ENCODE data around the gene CNRIP1.
A peak's percentile ranks its signal among the peaks of the same experiment; 100 is the strongest.
"Not testable (repeated sequence)": the region's sequence is repeated elsewhere in the genome, so short reads cannot be mapped to it uniquely, and the experiment has no call there.

CNRIP1 gene, protein sequence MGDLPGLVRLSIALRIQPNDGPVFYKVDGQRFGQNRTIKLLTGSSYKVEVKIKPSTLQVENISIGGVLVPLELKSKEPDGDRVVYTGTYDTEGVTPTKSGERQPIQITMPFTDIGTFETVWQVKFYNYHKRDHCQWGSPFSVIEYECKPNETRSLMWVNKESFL

DNA sequence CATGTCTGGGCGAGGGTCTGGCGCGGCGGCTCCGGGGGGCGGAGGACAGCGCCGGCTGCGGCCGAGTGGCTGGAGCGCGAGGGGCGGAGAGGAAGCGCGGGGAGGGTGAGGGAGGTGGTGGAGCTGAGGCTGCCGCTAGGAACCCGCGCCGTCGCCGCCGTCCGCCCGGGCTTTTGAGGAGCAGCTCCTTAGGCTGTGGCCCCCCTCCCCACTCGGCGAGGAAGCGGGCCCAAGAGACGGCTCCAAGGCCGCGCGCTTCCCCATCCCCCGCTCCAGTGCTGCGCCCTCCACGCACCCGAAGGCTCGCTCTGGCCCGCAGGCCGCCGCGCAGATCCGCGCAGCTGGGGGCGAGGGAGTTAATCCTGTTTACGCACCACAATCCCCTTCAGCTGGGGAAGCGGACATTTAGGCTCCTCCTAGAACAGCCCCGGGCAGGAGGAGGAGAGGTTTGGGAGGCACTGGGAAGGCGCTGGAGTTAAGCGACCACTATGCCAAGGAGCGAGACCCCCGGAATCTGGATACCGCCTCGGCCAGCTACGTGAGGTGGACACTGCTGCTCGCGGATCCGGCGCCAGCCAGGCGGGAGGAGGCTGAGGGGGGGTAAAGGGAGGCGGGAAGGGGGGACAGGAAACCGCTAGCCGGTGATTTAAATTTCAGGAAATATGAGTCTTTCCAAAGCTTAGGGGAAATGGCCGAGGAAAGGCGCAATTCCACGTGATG is at the start of gene CNRIP1:
CNRIP1 (minus strand) TSS at position 552 of the 720 bp plus-strand sequence; CDS start at position 3, 549 bp downstream.
- peak in 1 of 2 donors; percentile 6 for DNase-seq

DNA sequence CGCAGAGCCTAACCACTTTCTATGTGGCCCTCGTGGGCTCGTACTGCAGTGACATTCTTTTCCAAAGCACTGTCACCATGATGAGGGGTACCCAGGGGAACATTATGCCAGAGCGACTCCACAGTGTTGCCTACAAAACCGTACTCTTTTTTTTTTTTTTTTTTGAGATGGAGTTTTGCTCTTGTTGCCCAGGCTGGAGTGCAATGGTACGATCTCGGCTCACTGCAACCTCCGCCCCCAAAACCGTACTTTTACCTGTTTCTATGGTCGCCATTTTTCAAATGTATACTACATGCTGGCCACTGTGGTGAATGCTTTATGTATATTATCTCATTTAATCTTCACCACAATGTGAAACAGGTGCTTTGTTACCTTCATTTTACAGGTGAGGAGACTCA is 49.6 kb upstream of the CNRIP1 start:
- DNase-seq = no peak

DNA sequence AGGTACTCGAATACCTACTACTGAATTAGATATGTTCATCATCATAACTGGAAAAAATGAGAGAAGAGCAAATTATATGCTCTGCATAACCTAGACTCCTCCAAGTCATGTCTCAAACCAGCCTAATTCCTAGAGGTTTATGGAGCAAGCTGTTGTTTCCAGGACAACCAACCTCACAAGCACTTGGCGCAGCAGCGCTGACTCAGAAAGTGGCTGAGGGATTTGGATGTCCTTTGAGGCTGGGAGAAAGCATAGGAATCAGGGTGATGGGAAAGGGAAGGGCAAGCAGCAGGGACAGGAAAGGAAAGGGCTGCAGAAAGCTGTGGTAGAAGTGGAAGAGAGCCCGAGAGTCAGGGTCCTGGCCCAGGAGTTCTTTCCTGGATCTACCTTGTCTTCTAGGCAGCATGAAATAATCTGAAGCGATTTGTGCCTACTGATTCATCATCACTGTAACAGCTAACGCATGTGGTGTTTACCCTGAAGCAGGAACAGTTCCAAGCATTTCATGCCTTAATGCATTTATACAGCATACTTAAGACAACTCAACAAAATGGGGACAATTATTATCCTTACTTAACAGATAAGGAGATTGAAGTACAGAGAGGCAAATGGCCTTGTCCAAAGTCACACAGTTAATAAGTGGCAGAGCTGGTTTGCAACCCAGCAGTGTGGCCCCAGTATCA is 49.0 kb upstream of the CNRIP1 start:
- DNase-seq = no peak

DNA sequence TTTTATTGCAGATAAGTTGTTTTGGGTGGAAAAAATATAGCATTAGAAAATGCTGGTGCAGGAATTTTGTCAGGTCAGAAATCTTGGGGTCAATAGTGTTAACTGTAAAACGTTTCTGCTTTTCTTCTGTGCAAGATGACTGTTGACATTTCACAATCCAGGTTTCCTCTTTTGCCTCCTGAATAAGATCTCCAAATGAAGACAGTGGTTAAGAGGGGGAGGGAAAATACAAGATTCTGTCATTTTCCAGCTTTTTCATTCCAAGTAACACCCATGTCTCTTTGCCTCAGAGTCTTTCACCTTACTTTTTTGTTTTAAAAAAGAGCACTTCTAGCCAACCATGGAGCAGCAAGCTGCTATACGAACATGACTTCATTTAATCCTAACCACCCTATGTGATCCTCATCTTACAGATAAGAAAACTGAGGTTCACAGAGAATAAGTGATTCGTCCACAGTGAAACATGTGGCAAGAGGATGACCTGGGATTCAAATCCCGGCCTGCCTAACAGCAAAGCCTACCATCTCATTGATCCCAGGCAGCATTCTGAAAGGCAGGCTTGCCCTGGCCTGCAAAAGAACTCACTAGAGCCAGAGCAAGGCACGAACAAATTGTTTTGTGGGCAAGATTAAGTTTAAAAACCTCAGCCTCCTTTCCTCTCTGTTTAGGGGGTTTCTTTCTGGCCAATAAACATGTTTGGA is 48.4 kb upstream of the CNRIP1 start:
- DNase-seq = no peak

DNA sequence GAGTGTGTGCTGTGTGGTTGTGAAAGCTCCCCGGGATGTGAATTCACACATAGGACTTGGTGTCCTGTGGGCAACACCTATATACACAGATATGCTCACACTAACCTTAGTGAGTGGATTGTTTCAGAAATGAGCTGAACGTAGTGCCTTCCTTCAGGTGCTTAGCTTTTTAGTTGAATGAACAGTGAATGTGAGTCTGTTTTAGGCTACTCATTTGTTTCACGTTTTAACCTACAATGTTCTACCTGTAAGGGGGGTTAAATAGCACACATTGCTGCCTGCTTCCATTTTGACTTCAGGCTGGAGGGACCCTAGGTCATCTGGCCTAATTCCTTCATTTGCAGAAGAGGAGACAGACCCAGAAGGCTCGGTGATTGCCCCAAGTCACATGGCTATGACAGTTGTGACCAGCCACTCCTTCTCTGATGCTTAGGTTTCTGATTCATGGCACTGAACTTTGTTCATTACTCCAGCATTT is 46.4 kb upstream of the CNRIP1 start:
- peak; percentile 37 to 63 for DNase-seq

DNA sequence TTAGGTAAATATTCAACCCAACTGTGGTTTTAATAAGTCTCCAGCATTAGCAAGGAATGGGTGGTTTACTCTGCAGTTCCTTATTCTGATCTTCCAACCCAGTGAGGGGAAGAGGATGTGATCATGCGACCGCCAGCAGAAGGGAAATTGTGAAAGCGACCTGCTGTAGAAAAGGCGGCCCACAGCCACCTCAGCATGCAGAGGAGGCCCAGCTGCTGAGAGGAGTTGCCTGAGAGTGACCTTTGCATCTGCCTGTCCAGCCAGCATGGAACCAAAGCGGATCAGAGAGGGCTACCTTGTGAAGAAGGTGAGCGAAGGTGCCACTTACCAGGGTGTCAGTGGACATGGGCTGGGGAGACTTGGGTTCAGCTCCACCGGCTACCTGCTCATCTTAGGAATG is 45.3 kb upstream of the CNRIP1 start, which contains the start of gene PLEK:
PLEK (plus strand) TSS at position 196 of the 400 bp plus-strand sequence; CDS start at position 266, 70 bp downstream.
- DNase-seq = peak; percentile 54 to 80

DNA sequence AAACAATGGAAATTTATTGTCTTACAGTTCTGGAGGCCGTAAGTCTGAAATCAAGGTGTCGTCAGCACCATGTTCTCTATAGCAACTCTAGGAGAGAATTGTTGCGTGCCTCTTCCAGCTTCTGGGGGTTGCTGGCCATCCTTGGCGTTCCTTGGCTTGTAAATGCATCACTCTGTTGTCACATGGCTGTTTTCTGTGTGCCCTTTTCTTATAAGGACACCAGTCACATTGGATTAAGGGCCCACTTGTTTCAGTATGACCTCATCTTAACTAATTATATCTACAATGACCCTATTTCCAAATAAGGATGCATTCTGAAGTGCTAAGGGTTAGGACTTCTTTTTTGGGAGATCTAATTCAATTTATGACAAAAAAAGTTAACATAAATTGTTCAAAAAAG is 44.0 kb upstream of the CNRIP1 start:
- no peak for DNase-seq

DNA sequence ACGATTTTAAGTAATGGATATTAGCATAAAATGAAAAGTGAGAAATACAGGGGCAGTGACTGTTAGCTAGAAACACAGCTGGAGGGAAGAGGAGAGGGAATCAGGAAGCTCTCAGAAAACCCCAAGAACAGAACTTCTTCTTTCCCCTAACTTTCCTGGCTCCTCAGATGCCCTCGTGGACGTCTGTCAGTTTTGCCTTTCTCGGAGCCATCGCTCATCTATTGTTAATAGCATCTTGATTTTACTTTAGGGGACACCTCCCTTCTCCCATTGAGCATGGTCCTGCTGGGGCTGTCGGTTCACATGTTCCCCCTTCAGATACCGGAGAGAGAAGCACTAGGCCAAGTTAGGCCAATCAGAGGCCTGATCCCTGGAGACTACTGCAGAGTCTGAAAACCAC is 43.0 kb upstream of the CNRIP1 start:
- no peak for DNase-seq

DNA sequence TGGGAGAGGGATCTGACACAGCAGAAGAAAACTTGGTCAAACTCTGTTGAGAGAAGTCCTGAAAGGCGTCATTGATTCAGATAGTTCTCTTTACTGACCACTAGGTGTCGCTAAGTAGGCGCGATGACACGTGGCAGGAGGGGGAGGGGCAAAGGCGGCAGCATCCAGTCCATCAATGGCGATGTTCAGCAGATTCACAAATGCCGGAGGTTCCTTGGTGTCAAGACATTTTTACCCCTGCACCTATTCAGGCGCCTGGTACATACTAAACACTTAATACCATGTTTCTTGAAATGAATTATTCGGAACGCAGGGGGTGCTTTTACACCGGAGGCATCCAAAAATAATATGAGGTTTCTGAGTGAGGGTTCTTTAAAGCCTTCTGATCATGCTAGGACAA is 42.3 kb upstream of the CNRIP1 start:
- DNase-seq = peak; percentile 83 to 84

DNA sequence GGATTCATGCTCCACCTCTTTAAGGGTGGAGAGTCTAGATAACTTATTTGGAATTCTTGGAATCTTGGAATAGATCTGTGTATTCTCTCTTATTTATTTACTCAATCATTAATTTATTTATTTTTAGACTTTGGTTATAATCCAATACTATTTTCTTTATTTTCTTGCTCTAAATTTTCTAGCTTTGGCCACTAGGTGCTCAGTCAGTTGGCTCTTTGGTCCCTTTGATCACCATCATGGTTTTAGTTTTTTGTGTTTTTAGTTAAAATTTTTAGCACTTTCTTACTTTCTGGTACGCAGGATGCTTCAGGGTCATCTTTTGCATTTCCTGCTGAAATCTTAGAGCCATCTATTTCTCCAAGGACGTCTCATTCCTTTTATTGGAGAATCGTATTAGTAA is 40.1 kb upstream of the CNRIP1 start:
- no peak for DNase-seq

DNA sequence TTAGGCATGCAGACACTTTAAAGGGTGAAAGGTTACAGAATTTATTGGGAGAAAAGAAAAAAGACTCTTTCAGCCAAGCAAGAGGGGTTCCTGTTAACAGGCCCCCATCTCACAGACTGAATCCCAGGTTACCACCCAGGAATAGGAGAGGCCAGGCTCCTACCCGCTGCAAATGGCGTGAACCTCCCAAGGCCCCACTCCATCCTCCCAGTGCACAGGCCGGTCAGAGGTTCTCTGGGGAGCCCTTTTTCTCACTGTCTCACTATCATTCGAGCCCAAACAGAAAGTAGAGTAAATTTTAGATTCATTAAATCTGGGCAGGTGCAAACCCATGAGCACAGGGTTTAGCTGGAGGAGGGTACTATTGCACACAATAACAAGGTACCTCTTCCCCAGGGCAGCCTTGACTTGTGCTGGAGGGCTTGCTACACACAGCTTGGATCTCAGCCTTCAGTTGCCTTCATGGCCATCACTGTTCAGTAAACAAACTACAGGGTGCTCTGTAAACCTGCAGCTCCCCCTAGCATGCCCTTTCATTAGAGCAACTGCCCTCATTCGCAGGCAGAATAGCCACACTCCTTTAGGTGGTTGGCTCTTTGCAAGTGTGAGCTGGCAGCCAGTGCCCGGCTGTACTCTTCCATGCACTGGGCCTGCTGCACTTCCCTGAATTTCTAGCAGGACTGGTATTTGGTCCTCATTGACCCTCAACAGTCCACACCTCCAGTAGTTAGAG is 38.0 kb upstream of the CNRIP1 start:
- peak; percentile 31 to 34 for DNase-seq

DNA sequence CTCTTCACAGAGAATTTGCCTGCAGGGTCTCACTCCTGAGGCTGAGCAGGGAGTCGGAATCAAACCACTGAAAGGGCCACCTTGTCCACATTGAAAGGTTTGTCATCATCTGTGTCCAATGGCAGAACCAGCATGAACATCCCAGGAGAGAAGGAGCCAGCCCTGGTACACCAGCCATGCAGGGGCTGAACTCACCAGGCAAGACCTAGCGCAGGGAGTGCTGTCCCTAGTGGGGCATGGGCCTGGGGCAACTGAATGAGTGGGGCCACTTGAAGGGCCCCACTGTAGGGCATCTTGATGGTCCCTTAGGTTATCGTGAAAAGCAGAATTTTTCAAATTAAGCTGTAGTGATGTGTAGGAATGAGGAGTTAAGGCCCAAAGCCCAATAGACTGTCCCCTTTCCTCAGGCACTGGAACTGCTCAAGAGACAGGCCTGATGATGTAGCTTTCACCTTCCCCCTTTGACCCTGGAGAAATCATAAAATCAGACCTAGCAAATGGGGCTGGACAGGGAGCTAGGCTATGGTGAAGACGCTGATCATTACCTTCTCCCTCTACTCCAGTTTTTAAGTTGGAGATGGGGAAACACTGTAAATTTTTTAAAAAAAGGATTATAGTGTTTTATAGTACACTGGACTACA is 37.0 kb upstream of the CNRIP1 start:
- DNase-seq = no peak

DNA sequence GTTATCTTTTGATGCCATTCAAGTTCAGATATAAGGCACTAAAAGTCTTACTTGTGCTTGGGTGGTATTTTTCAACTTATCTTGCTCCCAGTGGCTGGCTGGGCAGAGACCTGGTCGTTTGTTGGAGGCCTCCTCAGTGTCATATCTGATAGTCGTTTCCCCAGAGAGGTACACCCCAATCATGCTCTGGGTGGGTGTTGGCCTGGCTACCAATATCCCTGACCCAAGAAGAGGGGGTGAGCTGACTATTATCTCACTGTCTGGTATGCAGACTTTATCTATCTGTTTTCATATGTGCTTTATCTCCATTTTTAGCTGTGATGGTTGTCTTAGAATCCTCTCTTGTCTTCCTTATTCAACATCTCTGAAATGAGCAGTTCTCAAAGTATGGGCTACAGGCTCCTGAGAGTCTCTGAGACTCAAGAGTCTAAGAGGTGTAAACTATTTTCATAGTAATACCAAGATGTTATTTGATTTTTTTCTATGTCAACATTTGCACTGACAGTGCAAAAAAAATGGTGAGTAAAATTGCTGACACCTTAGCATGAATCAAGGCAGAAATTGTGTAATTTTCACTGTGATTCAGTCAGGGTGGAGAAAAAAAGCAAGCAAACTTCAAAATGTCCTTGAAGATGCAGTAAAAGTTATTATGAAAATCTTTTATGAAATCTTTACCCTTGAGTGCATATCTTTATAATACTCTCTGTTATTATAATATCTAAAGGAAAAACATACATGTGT is 33.1 kb upstream of the CNRIP1 start:
- DNase-seq = no peak

DNA sequence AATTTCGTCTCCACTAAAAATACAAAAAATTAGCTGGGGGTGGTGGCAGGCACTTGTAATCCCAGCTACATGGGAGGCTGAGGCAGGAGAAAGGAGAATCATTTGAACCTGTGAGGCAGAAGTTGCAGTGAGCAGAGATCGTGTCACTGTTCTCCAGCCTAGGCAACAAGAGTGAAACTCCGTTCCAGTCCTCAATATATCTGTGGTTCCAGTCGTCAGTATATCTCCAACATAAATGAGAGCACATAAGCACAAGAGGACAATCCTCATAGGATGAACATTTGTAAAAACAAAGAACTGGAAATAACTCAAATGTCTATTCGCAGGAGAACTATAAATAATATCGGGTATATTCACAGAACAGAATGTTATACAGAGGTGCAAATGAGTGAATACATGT is 32.2 kb upstream of the CNRIP1 start:
- DNase-seq = no peak

DNA sequence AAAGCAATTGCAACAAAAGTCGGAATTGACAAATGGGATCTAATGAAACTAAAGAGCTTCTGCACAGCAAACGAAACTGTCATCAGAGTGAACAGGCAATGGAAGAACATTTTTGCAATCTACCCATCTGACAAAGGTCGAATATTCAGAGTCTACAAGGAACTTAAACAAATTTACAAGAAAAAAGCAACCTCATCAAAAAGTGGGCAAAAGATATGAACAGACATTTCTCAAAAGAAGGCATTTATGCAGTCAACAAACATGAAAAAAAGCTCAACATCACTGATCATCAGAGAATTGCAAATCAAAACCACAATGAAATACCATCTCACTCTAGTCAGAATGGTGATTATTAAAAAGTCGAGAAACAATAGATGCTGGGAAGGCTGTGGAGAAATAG is 29.3 kb upstream of the CNRIP1 start:
- DNase-seq = not testable (repeated sequence)

DNA sequence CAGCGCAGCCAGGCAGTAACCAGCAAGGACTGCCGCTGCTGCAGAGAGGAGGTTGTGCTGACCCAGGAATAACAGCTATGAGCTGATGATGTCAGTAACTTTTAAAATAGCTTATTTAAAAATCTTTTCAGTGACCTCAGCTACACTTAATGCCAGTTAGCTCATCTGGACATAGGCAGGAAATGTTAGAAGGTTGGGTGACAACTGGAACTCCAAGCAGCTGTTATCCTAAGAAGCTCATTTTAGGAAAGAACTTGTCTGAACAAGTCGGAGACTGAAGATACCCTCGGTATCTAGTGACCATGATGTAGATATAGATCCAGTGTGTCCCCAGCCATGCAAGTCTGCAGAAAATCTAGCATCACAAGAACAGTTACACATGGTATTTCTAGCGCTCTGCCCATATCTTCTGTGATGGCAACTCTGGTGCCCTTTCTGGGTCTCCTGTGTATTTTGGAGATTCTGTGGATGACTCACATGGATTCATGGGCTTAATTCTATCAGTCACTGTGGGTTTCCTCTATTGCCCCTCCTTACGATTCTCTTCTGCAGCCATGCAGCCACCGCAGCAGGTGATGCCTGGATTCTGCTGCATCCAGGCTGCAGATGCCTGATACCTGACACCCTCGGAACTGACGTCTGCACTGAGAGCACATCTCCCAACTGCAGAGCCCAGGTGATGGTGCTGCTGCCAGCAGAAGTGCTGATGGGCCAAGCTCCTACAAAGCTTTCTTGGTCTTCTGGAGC is 25.6 kb upstream of the CNRIP1 start:
- DNase-seq = no peak

DNA sequence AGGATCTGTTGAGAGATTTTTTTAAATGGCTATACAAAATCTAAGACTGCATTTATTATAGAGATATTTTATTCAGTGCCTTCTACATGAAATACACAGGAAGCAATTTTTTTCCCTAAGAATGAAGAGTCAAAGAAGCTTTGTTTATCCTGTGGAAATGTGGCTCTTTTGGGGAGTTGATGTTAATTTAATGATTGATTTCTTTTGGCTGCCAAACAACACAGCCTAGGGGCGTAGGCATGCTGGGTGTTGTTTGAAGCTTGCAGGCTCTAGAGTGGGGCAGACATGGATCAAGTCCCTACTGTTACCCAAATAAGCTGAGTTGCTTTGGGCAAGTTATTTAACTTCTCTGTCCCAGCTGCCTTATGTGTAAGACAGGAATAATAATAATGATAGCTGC is 24.3 kb upstream of the CNRIP1 start:
- DNase-seq = no peak

DNA sequence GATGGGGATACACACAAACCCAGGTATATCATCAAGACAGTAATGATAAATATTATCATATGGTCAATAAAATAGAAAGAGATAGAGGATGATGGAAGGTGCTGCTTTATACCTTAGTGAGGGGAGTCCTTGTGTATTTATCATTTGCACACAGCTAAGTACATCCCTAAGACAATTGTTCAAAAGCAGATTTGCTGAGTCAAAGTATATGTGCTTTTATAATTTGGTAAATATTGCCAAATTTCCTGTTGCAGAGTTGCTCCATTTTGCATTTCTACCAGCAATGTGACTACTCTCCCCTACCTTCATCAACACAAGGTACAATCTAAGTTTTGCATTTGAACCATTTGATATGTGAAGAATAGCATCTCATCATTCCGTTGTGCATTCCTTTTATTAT is 22.7 kb upstream of the CNRIP1 start:
- DNase-seq = no peak

DNA sequence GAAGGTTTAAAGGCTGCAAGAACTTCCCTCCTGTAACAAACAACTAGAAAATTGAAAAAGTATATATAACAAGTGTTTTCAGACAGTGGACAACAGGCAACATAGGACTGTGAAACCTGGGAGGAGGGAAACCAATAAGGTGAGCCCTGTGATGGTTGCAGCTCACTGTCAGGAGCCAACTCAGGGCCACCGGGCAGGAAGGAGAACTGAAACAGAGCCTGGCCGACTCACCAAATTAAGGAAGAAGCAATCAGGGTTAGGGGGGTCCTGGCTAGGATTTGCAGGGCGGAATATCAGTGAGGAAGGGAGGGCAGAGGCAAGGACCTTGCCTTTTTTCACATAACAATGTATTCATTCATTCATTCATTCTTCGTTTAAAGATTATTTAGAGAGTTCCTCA is 21.8 kb upstream of the CNRIP1 start:
- no peak for DNase-seq

DNA sequence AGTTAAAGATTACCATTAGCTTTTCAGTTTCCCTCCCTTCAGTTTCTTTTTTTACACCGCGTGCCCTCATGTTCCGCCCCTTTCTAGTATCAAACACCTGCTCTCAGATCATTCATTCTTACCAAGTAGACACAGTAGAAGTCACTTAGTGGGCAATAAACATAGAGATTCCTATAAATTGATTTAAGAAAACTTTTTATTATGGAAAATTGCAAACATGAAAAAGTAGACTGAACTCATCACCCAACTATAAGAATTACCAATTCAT is 21.2 kb upstream of the CNRIP1 start:
- DNase-seq = no peak

Measured in CD4-positive, alpha-beta T cell treated with Interleukin-1 beta for 1 hour (primary cell).